Spleen (tissue), 11 donors: Measurements from ENCODE around the gene SURF1. TPM values are rescaled to one million over a fixed set of nuclear protein-coding genes. Genes with fewer than 3 reads are reported as not detected.

ENCODE experiments used
- DNase-seq: peaks from one replicate; pipeline ENCODE4 v3.0.0-alpha.2; 2020
- H3K27ac ChIP-seq, 8 donors: fragments of 200-600 bp; sonication (generic) in 7 of 8; 1 replicate in 4 of 8; 2 replicates in 4 of 8; pipeline versions ENCODE4 v1.5.0 to v1.8.0; 2016 to 2021; ENCODE audit warnings: inconsistent platforms in 4 of 8, mild to moderate bottlenecking in 4 of 8, moderate library complexity in 1 of 8
- H3K27me3 ChIP-seq, 7 donors: fragments of 200-600 bp; sonication (generic) in 6 of 7; replicated peaks in 1 of 7; 1 replicate in 4 of 7; 2 replicates in 3 of 7; pipeline versions ENCODE4 v1.5.0 to v1.8.0; 2016 to 2021; ENCODE audit warnings: inconsistent platforms in 3 of 7, mild to moderate bottlenecking in 1 of 7
- H3K36me3 ChIP-seq, 6 donors: fragments of 200-600 bp; sonication (generic) in 5 of 6; 1 replicate in 4 of 6; 2 replicates in 2 of 6; pipeline versions ENCODE4 v1.5.0 to v1.8.0; 2016 to 2021; ENCODE audit warnings: inconsistent platforms in 2 of 6
- H3K4me1 ChIP-seq, 6 donors: fragments of 200-600 bp; sonication (generic) in 5 of 6; 1 replicate in 3 of 6; 2 replicates in 3 of 6; pipeline versions ENCODE4 v1.5.0 to v1.8.0; 2016 to 2021; ENCODE audit warnings: inconsistent platforms in 3 of 6
- H3K4me3 ChIP-seq, 8 donors: fragments of 200-600 bp; sonication (generic) in 7 of 8; 1 replicate in 4 of 8; 2 replicates in 4 of 8; pipeline versions ENCODE4 v1.5.0 to v1.8.0; 2016 to 2021; ENCODE audit warnings: inconsistent platforms in 4 of 8, mild to moderate bottlenecking in 4 of 8, moderate library complexity in 2 of 8
- H3K9me3 ChIP-seq, 8 donors: fragments of 200-600 bp; sonication (generic) in 7 of 8; 1 replicate in 4 of 8; 2 replicates in 4 of 8; pipeline versions ENCODE4 v1.5.0 to v1.8.0; 2016 to 2021; ENCODE audit warnings: inconsistent platforms in 4 of 8
- POLR2A ChIP-seq, 3 donors: fragments of 450-650 bp; IDR thresholded peaks; one replicate each; pipeline ENCODE4 v1.5.1; 2017; ENCODE audit warnings: antibody characterized with exemption in 3 of 3, mild to moderate bottlenecking in 1 of 3
- POLR2AphosphoS5 ChIP-seq, 3 donors: sonication (generic); formaldehyde crosslinking; IDR thresholded peaks; one replicate each; pipeline ENCODE4 v1.5.1; 2017; ENCODE audit warnings: antibody characterized with exemption in 3 of 3
- WGBS, 5 donors: extraction: QIAGEN DNeasy Blood & Tissue Kit in 3 of 5; methylation state at CpG; one replicate each; pipeline versions ENCODE4 v1.1.5 to v1.1.7; 2013 to 2018; 5-methylcytosine and 5-hydroxymethylcytosine counted together
- intact Hi-C: fragments of 100-400 bp; cut with DNase I; formaldehyde crosslinking; loops from one replicate; pipeline ENCODE4 v1.15.0; 2023; ENCODE audit warnings: low total_unique reads
- polyA plus RNA-seq, 3 donors: library from polyadenylated mRNA; stranded (reverse); fragments of 200-250 nt; gene quantifications; one replicate each; pipeline ENCODE4 v1.2.1, GENCODE V29; 2013
- total RNA-seq, 7 donors: library from RNA; depleted of rRNA in 3 of 7; stranded (reverse); fragments of >200 nt in 3 of 7; fragmentation: NEBNext Ultra II Directional in 4 of 7; extraction: Animal tissue kit (Norgen Biotek cat#: 25700) in 4 of 7; gene quantifications; one replicate each; pipeline versions ENCODE4 v1.1.0 to v1.2.1, GENCODE V29; 2016 to 2021
- TF ChIP-seq, protein P1 (sequence below), 11 experiments: fragments of 200-600 bp in 7 of 11; fragments of 450-650 bp in 4 of 11; sonication (generic) in 4 of 11; IDR thresholded peaks in 8 of 11; conservative IDR thresholded peaks in 3 of 11; 1 replicate in 7 of 11; 2 replicates in 4 of 11; pipeline versions ENCODE4 v1.4.0 to v1.8.0; 2016 to 2021; ENCODE audit warnings: antibody characterized with exemption in 11 of 11, inconsistent platforms in 4 of 11, mild to moderate bottlenecking in 1 of 11
- donor health status: healthy with polysubstance abuse.
- donor health status: DM: no; HTN: no; CAD: no; lungs with moderate emphysema.
- donor health status: DM: no; HTN: no; CAD: no.
- donor health status: Bipolar disorder and iron deficiency.
- donor health status: healthy.
- donor health status: DM: no; HTN: no; CAD: no.
- donor health status: DM: yes; HTN: yes; CAD: no.

SURF1 gene
- total and polyA plus RNA-seq, 10 donors: 31.4 to 75.6 (median 36.2) TPM

DNA sequence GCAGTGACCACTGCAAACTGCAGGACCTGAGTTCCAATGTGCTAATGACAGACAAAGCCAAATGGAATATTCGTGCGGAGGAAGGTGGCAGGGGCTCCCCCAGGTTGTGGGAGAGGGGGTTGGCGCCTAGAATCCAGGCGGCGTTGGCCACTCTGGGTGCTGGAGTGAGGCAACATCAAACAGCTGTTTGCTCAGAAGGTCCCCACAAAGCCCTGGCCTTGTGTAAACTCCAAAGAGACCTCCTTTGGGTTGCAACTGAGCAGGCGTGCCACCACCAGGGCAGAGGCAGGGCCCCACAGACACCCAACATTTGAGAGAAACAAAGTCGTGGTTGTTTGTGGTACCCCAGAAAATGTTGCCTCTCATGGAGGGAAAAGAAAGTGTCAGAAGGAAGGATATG is 34.4 kb upstream of the SURF1 start:
- 82 to 89% (median 83%) methylated on average over 7 of the region's 7 CpGs for WGBS, 5 donors
- H3K27me3 ChIP-seq: peaks cover 0 to 41% (median 0%) of the 10 kb centered on the region in 7 donors
- peaks cover 0 to 22% (median 0%) of the 10 kb centered on the region in 6 donors for H3K4me1 ChIP-seq
- TF ChIP-seq, protein P1, sequence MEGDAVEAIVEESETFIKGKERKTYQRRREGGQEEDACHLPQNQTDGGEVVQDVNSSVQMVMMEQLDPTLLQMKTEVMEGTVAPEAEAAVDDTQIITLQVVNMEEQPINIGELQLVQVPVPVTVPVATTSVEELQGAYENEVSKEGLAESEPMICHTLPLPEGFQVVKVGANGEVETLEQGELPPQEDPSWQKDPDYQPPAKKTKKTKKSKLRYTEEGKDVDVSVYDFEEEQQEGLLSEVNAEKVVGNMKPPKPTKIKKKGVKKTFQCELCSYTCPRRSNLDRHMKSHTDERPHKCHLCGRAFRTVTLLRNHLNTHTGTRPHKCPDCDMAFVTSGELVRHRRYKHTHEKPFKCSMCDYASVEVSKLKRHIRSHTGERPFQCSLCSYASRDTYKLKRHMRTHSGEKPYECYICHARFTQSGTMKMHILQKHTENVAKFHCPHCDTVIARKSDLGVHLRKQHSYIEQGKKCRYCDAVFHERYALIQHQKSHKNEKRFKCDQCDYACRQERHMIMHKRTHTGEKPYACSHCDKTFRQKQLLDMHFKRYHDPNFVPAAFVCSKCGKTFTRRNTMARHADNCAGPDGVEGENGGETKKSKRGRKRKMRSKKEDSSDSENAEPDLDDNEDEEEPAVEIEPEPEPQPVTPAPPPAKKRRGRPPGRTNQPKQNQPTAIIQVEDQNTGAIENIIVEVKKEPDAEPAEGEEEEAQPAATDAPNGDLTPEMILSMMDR (IDR thresholded peaks at IDR 0.05 in 8 of 11, conservative IDR thresholded peaks at IDR 0.05 in 3 of 11): no peak
- TF ChIP-seq POLR2AphosphoS5 (IDR thresholded peaks at IDR 0.05) (no peak), POLR2A (IDR thresholded peaks at IDR 0.05) (no peak)
- H3K9me3 ChIP-seq: no peaks in the 10 kb centered on the region
- no peaks in the 10 kb centered on the region for H3K36me3 ChIP-seq
- no peak overlapping the region for H3K27ac ChIP-seq
- DNase-seq: no peak
- intact Hi-C loops: no loop called here
- no peak overlapping the region for H3K4me3 ChIP-seq

DNA sequence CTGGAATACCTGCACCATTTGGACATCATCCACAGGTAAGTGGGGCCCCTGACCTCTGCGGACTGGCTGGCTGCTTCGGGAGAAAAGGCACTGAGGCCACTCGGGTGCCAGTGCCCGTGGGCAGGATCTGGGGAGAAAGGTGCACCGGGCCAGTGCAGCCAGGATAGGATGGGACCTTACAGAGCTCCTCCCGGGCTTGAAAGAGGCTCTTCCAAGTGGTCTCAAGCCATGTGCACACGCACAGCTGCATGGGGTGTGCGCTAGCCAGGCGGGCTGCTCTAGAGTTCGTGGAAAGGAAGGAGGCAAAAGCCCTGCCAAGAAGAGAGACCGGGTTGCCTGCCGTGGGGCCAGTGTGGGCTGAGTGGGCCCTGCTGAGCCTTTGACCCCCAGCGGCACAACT is 33.3 kb upstream of the SURF1 start:
- peaks cover 0 to 34% (median 0%) of the 10 kb centered on the region in 7 donors for H3K27me3 ChIP-seq
- no peak for DNase-seq
- H3K36me3 ChIP-seq: no peaks in the 10 kb centered on the region
- TF ChIP-seq, protein P1 (IDR thresholded peaks at IDR 0.05 in 8 of 11, conservative IDR thresholded peaks at IDR 0.05 in 3 of 11): no peak
- TF ChIP-seq POLR2AphosphoS5 (IDR thresholded peaks at IDR 0.05) (no peak), POLR2A (IDR thresholded peaks at IDR 0.05) (no peak)
- H3K27ac ChIP-seq: no peak overlapping the region
- 80 to 92% (median 89%) methylated on average over 13 of the region's 13 CpGs for WGBS, 5 donors
- intact Hi-C loops: no loop called here
- no peaks in the 10 kb centered on the region for H3K9me3 ChIP-seq
- peaks cover 0 to 10% (median 0%) of the 10 kb centered on the region in 6 donors for H3K4me1 ChIP-seq
- H3K4me3 ChIP-seq: no peak overlapping the region

DNA sequence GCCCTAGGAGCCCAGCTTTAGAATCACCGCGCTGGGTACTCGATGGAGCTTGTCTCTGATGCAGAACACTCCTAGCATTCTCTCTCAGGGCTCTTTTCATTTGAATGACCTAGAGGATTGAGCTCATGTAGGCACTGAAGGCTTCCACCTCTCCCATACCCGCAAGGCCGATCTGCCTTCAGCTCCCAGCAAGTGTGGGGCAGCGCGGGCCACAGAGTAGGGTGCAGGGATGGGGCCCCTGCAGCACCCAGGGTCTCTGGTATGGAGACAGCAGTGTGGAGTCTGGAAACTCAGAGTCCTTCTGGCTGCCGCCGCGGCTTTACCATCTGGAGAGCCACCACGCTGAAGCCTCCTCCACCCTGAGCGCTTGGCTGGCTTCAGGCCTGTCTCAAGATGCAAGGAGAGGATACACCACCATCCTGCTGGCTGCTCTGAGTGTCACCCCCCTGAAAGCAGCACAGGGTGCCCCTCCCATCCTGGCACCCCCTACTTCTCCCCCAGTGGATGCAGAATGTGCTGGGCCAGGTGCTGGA is 32.8 kb upstream of the SURF1 start:
- intact Hi-C loops: no loop called here
- Histone ChIP-seq H3K36me3 (no peaks in the 10 kb centered on the region), H3K4me3 (no peak overlapping the region), H3K9me3 (no peaks in the 10 kb centered on the region), H3K4me1 (peaks cover 0 to 8% (median 0%) of the 10 kb centered on the region in 6 donors), H3K27me3 (peaks cover 0 to 29% (median 0%) of the 10 kb centered on the region in 7 donors), H3K27ac (no peak overlapping the region)
- 96 to 98% (median 97%) methylated on average over 11 to 12 of the region's 12 CpGs for WGBS, 5 donors
- no peak for DNase-seq
- TF ChIP-seq POLR2A (IDR thresholded peaks at IDR 0.05): no peak

DNA sequence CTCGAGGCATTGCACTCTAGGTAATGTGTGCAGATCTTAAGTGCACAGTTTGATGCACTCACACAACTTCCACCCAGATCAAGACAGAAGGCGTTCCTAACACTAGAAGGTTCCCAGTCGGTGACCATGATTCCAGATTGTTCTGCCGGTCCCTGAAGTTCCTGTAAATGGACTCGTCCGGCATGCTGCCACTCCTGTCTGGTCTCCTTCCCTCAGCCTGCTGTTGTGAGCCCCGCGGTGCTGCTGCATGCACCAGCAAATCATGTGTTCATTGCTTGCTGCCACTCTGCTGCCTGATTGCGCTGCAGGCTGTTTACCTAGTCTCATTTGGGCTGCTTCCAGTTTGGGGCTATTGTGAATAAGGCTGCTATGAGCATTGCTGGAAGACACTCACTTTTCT is 31.4 kb upstream of the SURF1 start:
- WGBS, 5 donors: 82 to 95% (median 91%) methylated on average over 9 of the region's 9 CpGs
- Histone ChIP-seq H3K27ac (no peak overlapping the region), H3K4me1 (peaks cover 0 to 8% (median 0%) of the 10 kb centered on the region in 6 donors), H3K4me3 (no peak overlapping the region), H3K36me3 (no peaks in the 10 kb centered on the region), H3K27me3 (peaks cover 0 to 19% (median 0%) of the 10 kb centered on the region in 7 donors), H3K9me3 (no peaks in the 10 kb centered on the region)
- TF ChIP-seq, protein P1 (IDR thresholded peaks at IDR 0.05 in 8 of 11, conservative IDR thresholded peaks at IDR 0.05 in 3 of 11): no peak
- TF ChIP-seq POLR2A (IDR thresholded peaks at IDR 0.05) (no peak), POLR2AphosphoS5 (IDR thresholded peaks at IDR 0.05) (no peak)
- no peak for DNase-seq
- intact Hi-C loops: no loop called here
